H9 (cell line): ENCODE measurements around the gene WEE2. TPM values are rescaled to one million over a fixed set of nuclear protein-coding genes. Genes with fewer than 3 reads are reported as not detected.

ENCODE experiments used
- DNase-seq: peaks from one replicate; pipeline ENCODE4 v3.0.0-alpha.2; 2017
- H2AFZ ChIP-seq: one replicate; pipeline ENCODE4 v1.6.1; 2013; ENCODE audit warnings: mild to moderate bottlenecking, low read length, control low read depth, moderate library complexity
- H2AK5ac ChIP-seq: 2 replicates; pipeline ENCODE4 v1.6.1; 2013; ENCODE audit warnings: low read length, control low read depth, mixed read lengths; ENCODE audit not compliant: insufficient read length
- H2BK120ac ChIP-seq: one replicate; pipeline ENCODE4 v1.6.1; 2013; ENCODE audit warnings: low read depth, mild to moderate bottlenecking, low read length, control low read depth, inconsistent platforms; ENCODE audit not compliant: poor library complexity, severe bottlenecking
- H2BK12ac ChIP-seq: 2 replicates; pipeline ENCODE4 v1.6.1; 2013; ENCODE audit warnings: low read length, control low read depth, mixed read lengths, low read depth; ENCODE audit not compliant: insufficient read length
- H2BK15ac ChIP-seq: 2 replicates; pipeline ENCODE4 v1.6.1; 2013; ENCODE audit warnings: low read depth, low read length, control low read depth
- H2BK20ac ChIP-seq: one replicate; pipeline ENCODE4 v1.6.1; 2013; ENCODE audit warnings: low read depth, mild to moderate bottlenecking, low read length, control low read depth, inconsistent platforms; ENCODE audit not compliant: poor library complexity, severe bottlenecking
- H2BK5ac ChIP-seq: 2 replicates; pipeline ENCODE4 v1.6.1; 2013; ENCODE audit warnings: low read length, control low read depth, mixed read lengths; ENCODE audit not compliant: insufficient read length
- H3K14ac ChIP-seq: 2 replicates; pipeline ENCODE4 v1.6.1; 2013; ENCODE audit warnings: low read length, control low read depth; ENCODE audit not compliant: insufficient read depth
- H3K18ac ChIP-seq: 2 replicates; pipeline ENCODE4 v1.6.1; 2013; ENCODE audit warnings: low read depth, mild to moderate bottlenecking, mixed read lengths, low read length, control low read depth; ENCODE audit not compliant: insufficient read length
- H3K23ac ChIP-seq: 2 replicates; pipeline ENCODE4 v1.6.1; 2013; ENCODE audit warnings: low read length, control low read depth, mixed read lengths, low read depth; ENCODE audit not compliant: insufficient read length
- H3K23me2 ChIP-seq: 2 replicates; pipeline ENCODE4 v1.6.1; 2013; ENCODE audit warnings: low read depth, mild to moderate bottlenecking, mixed read lengths, low read length, control low read depth; ENCODE audit not compliant: insufficient read length, poor library complexity, severe bottlenecking
- H3K27ac ChIP-seq: 2 replicates; pipeline ENCODE4 v1.5.1; 2013; ENCODE audit warnings: low read length, control low read depth, mixed read lengths, low read depth; ENCODE audit not compliant: insufficient read length
- H3K27me3 ChIP-seq: 2 replicates; pipeline ENCODE4 v1.6.1; 2013; ENCODE audit warnings: low read length, control low read depth, inconsistent platforms; ENCODE audit not compliant: insufficient read depth
- H3K4ac ChIP-seq: 2 replicates; pipeline ENCODE4 v1.6.1; 2013; ENCODE audit warnings: low read depth, mild to moderate bottlenecking, control low read depth, inconsistent platforms, low read length, moderate library complexity
- H3K4me1 ChIP-seq: 2 replicates; pipeline ENCODE4 v1.6.1; 2013; ENCODE audit warnings: low read length, control low read depth, inconsistent platforms; ENCODE audit not compliant: insufficient read depth
- H3K4me2 ChIP-seq: 2 replicates; pipeline ENCODE4 v1.6.1; 2013; ENCODE audit warnings: low read length, control low read depth, mixed read lengths; ENCODE audit not compliant: insufficient read length, insufficient read depth
- H3K56ac ChIP-seq: 2 replicates; pipeline ENCODE4 v1.6.1; 2013; ENCODE audit warnings: low read depth, mild to moderate bottlenecking, mixed read lengths, low read length, control low read depth; ENCODE audit not compliant: insufficient read length
- H3K79me1 ChIP-seq: 2 replicates; pipeline ENCODE4 v1.6.1; 2013; ENCODE audit warnings: low read depth, mild to moderate bottlenecking, moderate library complexity, low read length, control low read depth, inconsistent platforms; ENCODE audit not compliant: insufficient read depth, poor library complexity, severe bottlenecking
- H3K79me2 ChIP-seq: 2 replicates; pipeline ENCODE4 v1.6.1; 2013; ENCODE audit warnings: low read length, control low read depth, inconsistent platforms; ENCODE audit not compliant: insufficient read depth
- H3K9ac ChIP-seq: 2 replicates; pipeline ENCODE4 v1.6.1; 2013; ENCODE audit warnings: low read length, control low read depth, mixed read lengths; ENCODE audit not compliant: insufficient read length; ENCODE audit errors: extremely low read depth
- H3K9me3 ChIP-seq: one replicate; pipeline ENCODE4 v1.6.1; 2013; ENCODE audit warnings: low read depth, low read length, inconsistent platforms; ENCODE audit not compliant: control insufficient read depth
- H3T11ph ChIP-seq: one replicate; pipeline ENCODE4 v1.6.1; 2013; ENCODE audit warnings: mild to moderate bottlenecking, low read length, control low read depth, inconsistent platforms
- H4K20me1 ChIP-seq: one replicate; pipeline ENCODE4 v1.6.1; 2013; ENCODE audit not compliant: control insufficient read depth, insufficient read length, insufficient read depth
- H4K5ac ChIP-seq: 2 replicates; pipeline ENCODE4 v1.6.1; 2013; ENCODE audit warnings: low read depth, mild to moderate bottlenecking, mixed read lengths, low read length, control low read depth; ENCODE audit not compliant: insufficient read length
- H4K8ac ChIP-seq: replicated peaks from 2 replicates; pipeline ENCODE4 v1.6.1; 2013; ENCODE audit warnings: low read length, control low read depth, mixed read lengths, low read depth; ENCODE audit not compliant: insufficient read length
- H4K91ac ChIP-seq: 2 replicates; pipeline ENCODE4 v1.6.1; 2013; ENCODE audit warnings: low read depth, mild to moderate bottlenecking, moderate library complexity, mixed read lengths, low read length, control low read depth; ENCODE audit not compliant: insufficient read length
- H3K27ac Mint-ChIP-seq, 3 experiments: 2 replicates in 2 of 3; 3 replicates in 1 of 3; pipeline ENCODE4 v1.8.0; 2020 to 2021; ENCODE audit warnings: mixed read lengths in 3 of 3, mild to moderate bottlenecking in 1 of 3, moderate library complexity in 1 of 3
- H3K27me3 Mint-ChIP-seq: 2 replicates; pipeline ENCODE4 v1.8.0; 2021; ENCODE audit warnings: low read depth, mild to moderate bottlenecking, moderate library complexity, mixed read lengths
- H3K36me3 Mint-ChIP-seq, 3 experiments: 2 replicates in 2 of 3; 3 replicates in 1 of 3; pipeline ENCODE4 v1.8.0; 2020 to 2021; ENCODE audit warnings: low read depth in 3 of 3, mixed read lengths in 3 of 3; ENCODE audit not compliant: insufficient read depth in 1 of 3
- H3K4me1 Mint-ChIP-seq, 2 experiments: 2 replicates each; pipeline ENCODE4 v1.8.0; 2020; ENCODE audit warnings: mixed read lengths in 2 of 2
- H3K4me3 Mint-ChIP-seq, 2 experiments: 2 replicates in 1 of 2; 3 replicates in 1 of 2; pipeline ENCODE4 v1.8.0; 2020 to 2021; ENCODE audit warnings: mild to moderate bottlenecking in 2 of 2, mixed read lengths in 2 of 2, moderate library complexity in 1 of 2
- H3K9me3 Mint-ChIP-seq, 2 experiments: 2 replicates in 1 of 2; 3 replicates in 1 of 2; pipeline ENCODE4 v1.8.0; 2020; ENCODE audit warnings: mild to moderate bottlenecking in 2 of 2, mixed read lengths in 2 of 2, moderate library complexity in 1 of 2
- WGBS: extraction: QIAGEN DNeasy Blood & Tissue Kit; methylation state at CpG from one replicate; pipeline ENCODE4 v1.1.7; 2013; ENCODE audit warnings: missing lambda C conversion rate, low lambda C conversion rate, mixed read lengths; ENCODE audit not compliant: insufficient read length; ENCODE audit errors: extremely low coverage; 5-methylcytosine and 5-hydroxymethylcytosine counted together
- total RNA-seq: library from RNA; stranded (reverse); gene quantifications from 2 replicates; pipeline ENCODE4 v1.2.1, GENCODE V29; 2021
- TF ChIP-seq, protein P1 (sequence below): fragments of 200-600 bp; sonication (generic); conservative IDR thresholded peaks from 3 replicates; pipeline ENCODE4 v1.8.0; 2021; ENCODE audit warnings: antibody characterized with exemption, mild to moderate bottlenecking

WEE2 gene
- total RNA-seq, 1 experiment from 2014 or later: not detected

DNA sequence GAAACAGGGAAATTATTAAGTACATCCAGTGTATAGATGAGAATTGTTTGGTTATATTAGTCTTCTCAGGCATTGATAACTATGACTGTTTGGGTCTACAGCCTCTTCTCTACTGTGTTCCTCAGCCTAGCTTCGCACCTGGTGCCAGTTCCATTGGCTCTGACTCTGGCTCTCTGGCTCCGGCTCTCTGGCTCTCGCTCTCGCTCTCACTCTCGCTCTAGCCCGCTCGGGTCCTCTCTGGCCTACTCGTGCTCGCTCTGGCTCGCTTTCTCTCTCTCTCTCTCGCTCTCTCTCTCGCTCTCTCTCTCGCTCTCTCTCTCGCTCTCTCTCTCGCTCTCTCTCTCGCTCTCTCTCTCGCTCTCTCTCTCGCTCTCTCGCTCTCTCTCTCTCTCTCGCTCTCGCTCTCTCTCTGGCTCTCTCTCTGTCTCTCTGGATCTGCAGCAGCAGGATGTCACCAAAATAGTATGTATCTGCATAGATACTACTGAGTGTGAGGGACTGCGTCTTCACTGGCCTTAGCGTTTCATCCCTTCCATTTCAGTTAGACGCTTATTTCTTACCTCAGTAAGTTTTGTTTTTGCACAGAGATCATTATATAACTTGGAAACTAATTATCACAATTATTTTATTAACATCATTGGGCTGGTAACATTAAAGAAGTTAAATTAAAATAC is 23.5 kb downstream of the WEE2 start:
- no peaks in the 10 kb centered on the region for H3K4me1 ChIP-seq
- H3K9me3 Mint-ChIP-seq: no peaks in the 10 kb centered on the region
- H2BK20ac ChIP-seq: no peak overlapping the region
- H3K23me2 ChIP-seq: no peaks in the 10 kb centered on the region
- no peak overlapping the region for H4K91ac ChIP-seq
- no CpG with 5 or more reads among the region's 24 CpGs for WGBS
- H3K4me2 ChIP-seq: no peak overlapping the region
- no peak overlapping the region for H2BK120ac ChIP-seq
- H3K4me1 Mint-ChIP-seq: peaks cover 0 to 4% of the 10 kb centered on the region in 2 experiments; a peak in 3 of 4 replicates
- no peaks in the 10 kb centered on the region for H3K79me2 ChIP-seq
- H3K27me3 ChIP-seq: no peaks in the 10 kb centered on the region
- H3K18ac ChIP-seq: no peak overlapping the region
- H3K56ac ChIP-seq: no peak overlapping the region
- no peak overlapping the region for H3T11ph ChIP-seq
- no peaks in the 10 kb centered on the region for H4K20me1 ChIP-seq
- H3K4ac ChIP-seq: no peak overlapping the region
- no peak overlapping the region for H3K27ac ChIP-seq
- no peaks in the 10 kb centered on the region for H3K9me3 ChIP-seq
- peak overlapping the region in 1 of 3 experiments; percentile 71; a peak in 1 of 7 replicates for H3K27ac Mint-ChIP-seq
- DNase-seq: no peak
- TF ChIP-seq, protein P1, sequence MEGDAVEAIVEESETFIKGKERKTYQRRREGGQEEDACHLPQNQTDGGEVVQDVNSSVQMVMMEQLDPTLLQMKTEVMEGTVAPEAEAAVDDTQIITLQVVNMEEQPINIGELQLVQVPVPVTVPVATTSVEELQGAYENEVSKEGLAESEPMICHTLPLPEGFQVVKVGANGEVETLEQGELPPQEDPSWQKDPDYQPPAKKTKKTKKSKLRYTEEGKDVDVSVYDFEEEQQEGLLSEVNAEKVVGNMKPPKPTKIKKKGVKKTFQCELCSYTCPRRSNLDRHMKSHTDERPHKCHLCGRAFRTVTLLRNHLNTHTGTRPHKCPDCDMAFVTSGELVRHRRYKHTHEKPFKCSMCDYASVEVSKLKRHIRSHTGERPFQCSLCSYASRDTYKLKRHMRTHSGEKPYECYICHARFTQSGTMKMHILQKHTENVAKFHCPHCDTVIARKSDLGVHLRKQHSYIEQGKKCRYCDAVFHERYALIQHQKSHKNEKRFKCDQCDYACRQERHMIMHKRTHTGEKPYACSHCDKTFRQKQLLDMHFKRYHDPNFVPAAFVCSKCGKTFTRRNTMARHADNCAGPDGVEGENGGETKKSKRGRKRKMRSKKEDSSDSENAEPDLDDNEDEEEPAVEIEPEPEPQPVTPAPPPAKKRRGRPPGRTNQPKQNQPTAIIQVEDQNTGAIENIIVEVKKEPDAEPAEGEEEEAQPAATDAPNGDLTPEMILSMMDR: no peak
- H3K23ac ChIP-seq: no peak overlapping the region
- H3K27me3 Mint-ChIP-seq: no peaks in the 10 kb centered on the region
- no peak overlapping the region for H2BK5ac ChIP-seq
- no peak overlapping the region for H2AK5ac ChIP-seq
- H3K9ac ChIP-seq: no peak overlapping the region
- H2AFZ ChIP-seq: no peak overlapping the region
- no peak overlapping the region for H4K8ac ChIP-seq
- H3K36me3 Mint-ChIP-seq: no peaks in the 10 kb centered on the region
- H2BK15ac ChIP-seq: no peak overlapping the region
- H2BK12ac ChIP-seq: no peak overlapping the region
- no peak overlapping the region for H3K4me3 Mint-ChIP-seq
- no peak overlapping the region for H4K5ac ChIP-seq
- no peaks in the 10 kb centered on the region for H3K79me1 ChIP-seq
- no peak overlapping the region; the same call in 1 of the 2 replicates for H3K14ac ChIP-seq
